Tibial artery (tissue), 4 donors: ENCODE results near the gene EYS.

Experiments
- DNase-seq, 2 donors: peaks; one replicate each; pipeline ENCODE4 v3.0.0-alpha.2; 2019
- H3K27ac ChIP-seq, 2 donors: fragments of 200-600 bp; sonication (generic) in 1 of 2; 1 replicate in 1 of 2; 2 replicates in 1 of 2; pipeline ENCODE4 v1.5.1; 2018 to 2019; ENCODE audit warnings: mild to moderate bottlenecking in 1 of 2
- H3K27me3 ChIP-seq, 2 donors: fragments of 200-600 bp; sonication (generic) in 1 of 2; one replicate each; pipeline versions ENCODE4 v1.5.1 to v1.6.0; 2016 to 2019
- H3K36me3 ChIP-seq, 3 donors: fragments of 200-600 bp; sonication (generic) in 2 of 3; one replicate each; pipeline ENCODE4 v1.5.1; 2016 to 2019; ENCODE audit warnings: mild to moderate bottlenecking in 2 of 3
- H3K4me1 ChIP-seq, 4 donors: fragments of 200-600 bp; sonication (generic) in 2 of 4; 1 replicate in 3 of 4; 2 replicates in 1 of 4; pipeline ENCODE4 v1.5.1; 2016 to 2019
- H3K4me3 ChIP-seq, 2 donors: fragments of 200-600 bp; sonication (generic) in 1 of 2; 1 replicate in 1 of 2; 2 replicates in 1 of 2; pipeline ENCODE4 v1.5.1; 2018 to 2019; ENCODE audit warnings: mild to moderate bottlenecking in 2 of 2
- H3K9me3 ChIP-seq, 3 donors: fragments of 200-600 bp; sonication (generic) in 1 of 3; one replicate each; pipeline ENCODE4 v1.5.1; 2016 to 2019
- intact Hi-C: fragments of 100-400 bp; cut with DNase I; formaldehyde crosslinking; loops from one replicate; pipeline ENCODE4 v1.15.0; 2023; ENCODE audit warnings: low total_unique reads
- TF ChIP-seq, protein P1 (sequence below), 2 experiments: fragments of 200-600 bp in 1 of 2; fragments of 450-650 bp in 1 of 2; IDR thresholded peaks; one replicate each; pipeline ENCODE4 v1.5.1; 2017 to 2019; ENCODE audit warnings: antibody characterized with exemption in 2 of 2, mild to moderate bottlenecking in 1 of 2, moderate library complexity in 1 of 2

Gene EYS

GRCh38 chr6:65149841-65150240 lies 557.2 kb downstream of the EYS start:
- Histone ChIP-seq H3K27ac (no peak overlapping the region), H3K9me3 (peaks cover 0 to 3% (median 0%) of the 10 kb centered on the region in 3 donors), H3K4me1 (no peaks in the 10 kb centered on the region), H3K4me3 (no peak overlapping the region), H3K27me3 (no peaks in the 10 kb centered on the region), H3K36me3 (no peaks in the 10 kb centered on the region)
- DNase-seq, result no peak
- intact Hi-C loops, result no loop called here
- TF ChIP-seq, protein P1, sequence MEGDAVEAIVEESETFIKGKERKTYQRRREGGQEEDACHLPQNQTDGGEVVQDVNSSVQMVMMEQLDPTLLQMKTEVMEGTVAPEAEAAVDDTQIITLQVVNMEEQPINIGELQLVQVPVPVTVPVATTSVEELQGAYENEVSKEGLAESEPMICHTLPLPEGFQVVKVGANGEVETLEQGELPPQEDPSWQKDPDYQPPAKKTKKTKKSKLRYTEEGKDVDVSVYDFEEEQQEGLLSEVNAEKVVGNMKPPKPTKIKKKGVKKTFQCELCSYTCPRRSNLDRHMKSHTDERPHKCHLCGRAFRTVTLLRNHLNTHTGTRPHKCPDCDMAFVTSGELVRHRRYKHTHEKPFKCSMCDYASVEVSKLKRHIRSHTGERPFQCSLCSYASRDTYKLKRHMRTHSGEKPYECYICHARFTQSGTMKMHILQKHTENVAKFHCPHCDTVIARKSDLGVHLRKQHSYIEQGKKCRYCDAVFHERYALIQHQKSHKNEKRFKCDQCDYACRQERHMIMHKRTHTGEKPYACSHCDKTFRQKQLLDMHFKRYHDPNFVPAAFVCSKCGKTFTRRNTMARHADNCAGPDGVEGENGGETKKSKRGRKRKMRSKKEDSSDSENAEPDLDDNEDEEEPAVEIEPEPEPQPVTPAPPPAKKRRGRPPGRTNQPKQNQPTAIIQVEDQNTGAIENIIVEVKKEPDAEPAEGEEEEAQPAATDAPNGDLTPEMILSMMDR (IDR thresholded peaks at IDR 0.05), result no peak

DNA sequence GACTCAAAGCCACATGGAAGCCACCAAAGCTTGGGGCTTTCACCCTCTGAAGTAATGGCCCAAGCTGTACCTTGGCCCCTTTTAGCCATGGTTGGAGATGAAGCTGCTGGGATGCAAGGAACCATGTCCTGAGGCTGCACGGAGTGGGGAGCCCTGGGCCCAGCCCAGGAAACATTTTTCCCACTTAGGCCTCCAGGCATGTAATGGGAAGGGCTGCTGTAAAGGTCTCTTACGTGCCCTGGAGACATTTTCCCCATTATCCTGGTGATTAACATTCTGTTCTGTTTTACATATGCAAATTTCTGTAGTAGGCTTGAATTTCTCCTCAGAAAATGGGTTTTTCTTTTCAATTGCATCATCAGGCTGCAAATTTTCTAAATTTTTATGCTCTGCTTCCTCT lies 558.2 kb downstream of the EYS start:
- no peak for DNase-seq
- no peaks in the 10 kb centered on the region for H3K4me1 ChIP-seq
- H3K4me3 ChIP-seq, result no peak overlapping the region
- H3K36me3 ChIP-seq, result no peaks in the 10 kb centered on the region
- no peak overlapping the region for H3K27ac ChIP-seq
- peaks cover 0 to 3% (median 0%) of the 10 kb centered on the region in 3 donors for H3K9me3 ChIP-seq
- intact Hi-C loops, result no loop called here
- no peaks in the 10 kb centered on the region for H3K27me3 ChIP-seq
- TF ChIP-seq, protein P1 (IDR thresholded peaks at IDR 0.05), result no peak

DNA sequence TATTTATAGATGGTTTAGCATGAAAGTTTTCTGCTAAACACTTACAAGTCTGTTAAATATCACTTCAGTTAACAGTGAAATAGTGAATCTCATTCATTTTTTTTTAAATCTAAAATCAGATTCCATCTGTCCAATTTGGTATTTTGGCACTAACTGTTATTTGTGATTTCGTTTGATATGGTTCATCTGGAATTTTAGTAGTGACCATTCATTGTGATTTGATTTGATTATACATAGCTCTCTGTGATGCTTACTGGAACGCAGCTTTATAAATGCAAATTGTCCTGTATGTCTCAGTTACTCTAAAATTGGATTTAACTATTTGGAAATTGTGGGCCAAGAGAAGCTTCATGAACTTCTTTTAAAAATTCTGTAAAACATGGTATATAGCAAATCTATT lies 571.5 kb downstream of the EYS start:
- H3K9me3 ChIP-seq, result no peaks in the 10 kb centered on the region
- DNase-seq, result no peak
- H3K27me3 ChIP-seq, result no peaks in the 10 kb centered on the region
- no peaks in the 10 kb centered on the region for H3K4me1 ChIP-seq
- TF ChIP-seq, protein P1 (IDR thresholded peaks at IDR 0.05), result no peak
- intact Hi-C loops, result no loop called here
- H3K36me3 ChIP-seq, result no peaks in the 10 kb centered on the region
- no peak overlapping the region for H3K4me3 ChIP-seq
- H3K27ac ChIP-seq, result no peak overlapping the region

- no peak overlapping the region for H3K4me3 ChIP-seq
- TF ChIP-seq, protein P1 (IDR thresholded peaks at IDR 0.05), result no peak
- no peaks in the 10 kb centered on the region for H3K4me1 ChIP-seq
- H3K27me3 ChIP-seq, result no peaks in the 10 kb centered on the region
- intact Hi-C loops, result no loop called here
- no peak overlapping the region for H3K27ac ChIP-seq
- no peaks in the 10 kb centered on the region for H3K36me3 ChIP-seq
- no peaks in the 10 kb centered on the region for H3K9me3 ChIP-seq
- no peak for DNase-seq
Measured at GRCh38 chr6:65126667-65127066, 580.4 kb downstream of the EYS start.

GRCh38 chr6:65123521-65123920 lies 583.5 kb downstream of the EYS start:
- no peak for DNase-seq
- Histone ChIP-seq H3K4me3 (no peak overlapping the region), H3K27ac (no peak overlapping the region), H3K9me3 (no peaks in the 10 kb centered on the region), H3K36me3 (no peaks in the 10 kb centered on the region), H3K4me1 (no peaks in the 10 kb centered on the region), H3K27me3 (no peaks in the 10 kb centered on the region)
- intact Hi-C loops, result no loop called here
- TF ChIP-seq, protein P1 (IDR thresholded peaks at IDR 0.05), result no peak

DNA sequence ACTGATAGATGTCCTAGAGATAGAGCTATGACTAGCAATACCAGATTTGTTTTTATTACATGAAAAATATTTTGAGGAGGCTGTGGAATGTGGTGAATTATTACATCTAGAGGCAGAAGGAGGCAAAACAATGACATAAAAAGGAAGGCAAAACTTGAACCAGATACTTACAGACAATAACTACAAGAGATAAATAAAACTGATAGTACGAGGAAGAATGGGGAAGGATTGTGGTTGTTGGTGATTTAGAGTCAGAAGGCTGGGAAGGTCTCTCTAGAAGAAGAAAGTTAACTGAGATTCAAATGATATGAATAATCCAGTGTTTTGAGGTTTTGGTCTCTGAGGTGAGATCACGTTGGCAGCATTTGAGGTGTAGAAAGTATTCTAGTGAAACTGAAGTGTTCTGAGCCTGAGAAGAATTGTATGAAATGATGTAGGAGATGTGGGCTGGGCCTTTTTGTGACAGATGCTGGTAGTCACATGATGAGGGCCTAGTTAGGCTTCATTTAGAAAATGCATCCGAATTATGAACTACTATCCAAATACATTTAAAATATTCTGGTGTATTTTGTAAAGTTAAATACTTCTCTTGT lies 589.1 kb downstream of the EYS start:
- Histone ChIP-seq H3K27me3 (no peaks in the 10 kb centered on the region), H3K36me3 (no peaks in the 10 kb centered on the region), H3K27ac (no peak overlapping the region), H3K4me1 (no peaks in the 10 kb centered on the region), H3K9me3 (no peaks in the 10 kb centered on the region), H3K4me3 (no peak overlapping the region)
- TF ChIP-seq, protein P1 (IDR thresholded peaks at IDR 0.05), result no peak
- intact Hi-C loops, result no loop called here
- no peak for DNase-seq
